ENCODE results near the gene CNTN4.

- TF ChIP-seq CTCF (conservative IDR thresholded peaks at IDR 0.05; ENCODE audit: low read depth, low read length) (no peak), EZH2 (IDR thresholded peaks at IDR 0.05; ENCODE audit: borderline replicate concordance, low read depth, low read length, poor library complexity, severe bottlenecking) (no peak)
These were observed 636.8 kb downstream of the CNTN4 start for GRCh38 chr3:2735392-2735894.

All from A673 (cell line).